GM21619 (cell line): ENCODE results near the gene POMT1.

Experiments used
- ATAC-seq: cut with Tn5 transposase; IDR thresholded peaks from one replicate; pipeline ENCODE4 v1.9.1; 2021; ENCODE audit not compliant: unreplicated experiment

The POMT1 gene

GRCh38 chr9:131476777-131477345 is 25.9 kb upstream of the POMT1 start:
- no peak for ATAC-seq

- ATAC-seq, result no peak
Observed at GRCh38 chr9:131477367-131477766, 25.4 kb upstream of the POMT1 start.

- no peak for ATAC-seq
Observed at GRCh38 chr9:131477816-131478419, 24.8 kb upstream of the POMT1 start.

GRCh38 chr9:131478421-131478868 is 24.3 kb upstream of the POMT1 start:
- no peak for ATAC-seq

GRCh38 chr9:131478911-131479310 is 23.8 kb upstream of the POMT1 start:
- ATAC-seq, result no peak

GRCh38 chr9:131480258-131480657 is 22.5 kb upstream of the POMT1 start:
- no peak for ATAC-seq

GRCh38 chr9:131481441-131482342 is 21.0 kb upstream of the POMT1 start:
- ATAC-seq, result no peak

- ATAC-seq, result no peak
Observed at GRCh38 chr9:131482343-131483006, 20.2 kb upstream of the POMT1 start.

GRCh38 chr9:131483319-131484050 is 19.2 kb upstream of the POMT1 start:
- ATAC-seq, result no peak

GRCh38 chr9:131484051-131484445 is 18.7 kb upstream of the POMT1 start:
- ATAC-seq, result no peak

GRCh38 chr9:131484560-131485185 is 18.0 kb upstream of the POMT1 start:
- ATAC-seq, result no peak

- no peak for ATAC-seq
Observed at GRCh38 chr9:131485206-131485605, 17.5 kb upstream of the POMT1 start.

- ATAC-seq, result no peak
Observed at GRCh38 chr9:131485728-131486422, 16.8 kb upstream of the POMT1 start.

- ATAC-seq, result no peak
Observed at GRCh38 chr9:131487001-131487400, 15.7 kb upstream of the POMT1 start.

GRCh38 chr9:131487621-131488031 is 15.1 kb upstream of the POMT1 start:
- ATAC-seq, result no peak

- no peak for ATAC-seq
Observed at GRCh38 chr9:131490514-131490913, 12.2 kb upstream of the POMT1 start.

- no peak for ATAC-seq
Observed at GRCh38 chr9:131491001-131491710, 11.6 kb upstream of the POMT1 start.

- no peak for ATAC-seq
Observed at GRCh38 chr9:131492070-131492469, 10.6 kb upstream of the POMT1 start.

- no peak for ATAC-seq
Observed at GRCh38 chr9:131494296-131494870, 8.3 kb upstream of the POMT1 start.
